ENCODE data around the gene ST6GALNAC6. TPM values are rescaled to one million over a fixed set of nuclear protein-coding genes. Genes with fewer than 3 reads are reported as not detected.

The ST6GALNAC6 gene
- total and polyA plus RNA-seq, 2 of the 8 experiments (the other 6 are each of a cell fraction or from before 2014, with no cell fraction given): 43.7 to 64.4 TPM

DNA sequence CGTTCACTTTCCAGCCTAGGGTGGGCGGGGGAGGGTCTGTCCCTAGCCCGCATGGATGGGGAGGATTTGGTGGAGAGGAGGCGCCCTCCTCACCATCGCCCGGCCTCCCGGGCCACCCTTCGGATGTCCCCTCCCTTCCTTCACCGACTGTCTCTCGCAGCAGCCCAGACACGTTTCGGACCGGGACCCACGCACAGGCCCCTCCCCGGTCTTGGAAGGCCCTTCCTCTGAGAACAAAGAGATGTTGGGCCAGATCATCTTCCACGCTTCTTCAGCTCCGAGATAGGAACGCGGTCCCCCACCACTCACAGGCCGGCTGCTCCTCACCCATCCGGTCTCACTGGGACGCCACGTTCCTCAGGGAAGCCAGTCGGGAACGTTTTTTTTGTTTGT lies 38.9 kb upstream of the ST6GALNAC6 start:
- no peaks in the 10 kb centered on the region for H3K9me3 ChIP-seq (ENCODE audit: insufficient read depth in 2 of 2, low read depth in 1 of 2, low read length in 1 of 2)
- POLR2A ChIA-PET (ENCODE audit: partially characterized antibody): interaction anchor here (0.6 to 1.4 kb wide), 6 partner anchors 10 to 179 kb away, joined by 3 to 4 read pairs (median 3); no protein-coding TSS in a partner anchor
- H4K91ac ChIP-seq (replicated peaks; ENCODE audit: insufficient read length, low read length): peak overlapping the region; percentile 38
- WGBS, 2 experiments (ENCODE audit: extremely low coverage in 1 of 2, insufficient coverage in 1 of 2, insufficient read length in 1 of 2, insufficient replicate concordance in 2 of 2, low coverage in 1 of 2, low lambda C conversion rate in 2 of 2, missing lambda C conversion rate in 1 of 2): 36% methylated on average over 24 of the region's 25 CpGs; no CpG with 5 or more reads in 1 of the 2 experiments
- peaks cover 13% of the 10 kb centered on the region; the same call in 1 of the 2 replicates for H3K23me2 ChIP-seq (ENCODE audit: low read depth, low read length)
- H3K18ac ChIP-seq (ENCODE audit: extremely low read depth, low read length): peak overlapping the region; percentile 24; the same call in 1 of the 2 replicates
- H4K8ac ChIP-seq (ENCODE audit: extremely low read depth, insufficient read depth, low read length): peak overlapping the region; percentile 96
- H3K56ac ChIP-seq (replicated peaks; ENCODE audit: insufficient read length, low read depth, low read length): no peak overlapping the region
- H3K4me1 ChIP-seq (replicated peaks in 1 of 4; ENCODE audit: control insufficient read depth in 3 of 4, insufficient read depth in 4 of 4, low read length in 3 of 4): peaks cover 0 to 20% (median 15%) of the 10 kb centered on the region in 4 experiments; a peak in 6 of 7 replicates
- 0 out of 2 replicates have a peak overlapping the region, but pooled peaks have one; percentile 18 for H2AFZ ChIP-seq (ENCODE audit: low read length)
- peak overlapping the region; percentile 72 for H4K5ac ChIP-seq (ENCODE audit: insufficient read length, low read depth, low read length)
- no peak overlapping the region for H3K14ac ChIP-seq (ENCODE audit: insufficient read length)
- H2BK120ac ChIP-seq (replicated peaks; ENCODE audit: low read depth, low read length): no peak overlapping the region
- H3K9ac ChIP-seq (replicated peaks in 1 of 4; ENCODE audit: extremely low read depth in 1 of 4, low read depth in 3 of 4, low read length in 3 of 4): peak overlapping the region in 3 of 4 experiments; percentile 47 to 80 (median 70); a peak in 5 of 7 replicates
- H3K27me3 ChIP-seq (replicated peaks in 1 of 4; ENCODE audit: control insufficient read depth in 3 of 4, extremely low read depth in 1 of 4, insufficient read depth in 3 of 4, low read length in 3 of 4): no peaks in the 10 kb centered on the region
- 0 out of 2 replicates have a peak overlapping the region, but pooled peaks have one; percentile 81 for H2BK5ac ChIP-seq (ENCODE audit: low read depth, low read length)
- 0 out of 2 replicates have a peak overlapping the region, but pooled peaks have one; percentile 39 for H3K27ac ChIP-seq (ENCODE audit: low read depth, low read length)
- H3K23ac ChIP-seq (ENCODE audit: insufficient read length): no peak overlapping the region
- no peak overlapping the region for H3K4ac ChIP-seq (replicated peaks; ENCODE audit: insufficient read length, low read depth, low read length)
- DNase-seq (ENCODE audit: low read depth in 1 of 2, low spot score in 2 of 2) (peak in 1 of 2 experiments; percentile 72), FAIRE-seq (no peak)
- H3K79me1 ChIP-seq (ENCODE audit: low read depth, low read length): peaks cover 10% of the 10 kb centered on the region
- no peak overlapping the region for H2BK20ac ChIP-seq (ENCODE audit: low read length)
- peak overlapping the region; percentile 72; the same call in 1 of the 2 replicates for H2AK5ac ChIP-seq (ENCODE audit: low read depth, low read length)
- H4K20me1 ChIP-seq (replicated peaks in 1 of 2; ENCODE audit: control insufficient read depth in 1 of 2, insufficient read depth in 2 of 2, low read length in 2 of 2): peaks cover 3 to 26% of the 10 kb centered on the region in 2 experiments
- H3K79me2 ChIP-seq (ENCODE audit: control insufficient read depth in 1 of 2, insufficient read depth in 2 of 2, low read length in 2 of 2): peaks cover 0 to 15% of the 10 kb centered on the region in 2 experiments; a peak in 1 of 4 replicates
- 0 out of 2 replicates have a peak overlapping the region, but pooled peaks have one; percentile 68 for H2BK12ac ChIP-seq (ENCODE audit: low read depth, low read length)
- H3K4me3 ChIP-seq (ENCODE audit: extremely low read depth in 1 of 4, insufficient read depth in 2 of 4, low read depth in 3 of 4, low read length in 4 of 4): peak overlapping the region; percentile 76 to 98 (median 88); a peak in 7 of 8 replicates
- CTCF ChIA-PET (ENCODE audit: partially characterized antibody): interaction anchor here (7.7 to 35.5 kb wide), 2 partner anchors 17 to 93 kb away, joined by 143 to 825 read pairs; no protein-coding TSS in a partner anchor
- H3K36me3 ChIP-seq (ENCODE audit: control insufficient read depth in 2 of 4, insufficient read depth in 4 of 4, low read length in 3 of 4): peaks cover 0 to 11% (median 5%) of the 10 kb centered on the region in 4 experiments; a peak in 6 of 8 replicates
- no peak overlapping the region for H2BK15ac ChIP-seq (ENCODE audit: low read length)
- H3K4me2 ChIP-seq (ENCODE audit: insufficient read depth in 1 of 2, low read depth in 2 of 2, low read length in 2 of 2): peak overlapping the region; percentile 84 to 95
- TF ChIP-seq, protein P1, sequence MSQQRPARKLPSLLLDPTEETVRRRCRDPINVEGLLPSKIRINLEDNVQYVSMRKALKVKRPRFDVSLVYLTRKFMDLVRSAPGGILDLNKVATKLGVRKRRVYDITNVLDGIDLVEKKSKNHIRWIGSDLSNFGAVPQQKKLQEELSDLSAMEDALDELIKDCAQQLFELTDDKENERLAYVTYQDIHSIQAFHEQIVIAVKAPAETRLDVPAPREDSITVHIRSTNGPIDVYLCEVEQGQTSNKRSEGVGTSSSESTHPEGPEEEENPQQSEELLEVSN (IDR thresholded peaks at IDR 0.05): 0 out of 2 replicates have a peak, but pooled peaks have one; percentile 0
- no peak for TF ChIP-seq RNF2 (IDR thresholded peaks at IDR 0.05; ENCODE audit: borderline replicate concordance, low read depth, low read length, missing control alignments, poor library complexity, severe bottlenecking)
